NCI-H2227 (cell line): ENCODE measurements around the gene ANOS1.
"Not testable (repeated sequence)": the region's sequence is repeated elsewhere in the genome, so short reads cannot be mapped to it uniquely, and the experiment has no call there.

Experiments
- DNase-seq: peaks from one replicate; lab custom pipeline; 2025; ENCODE audit not compliant: unreplicated experiment; lab: John Stamatoyannopoulos, UW

ANOS1 gene, protein sequence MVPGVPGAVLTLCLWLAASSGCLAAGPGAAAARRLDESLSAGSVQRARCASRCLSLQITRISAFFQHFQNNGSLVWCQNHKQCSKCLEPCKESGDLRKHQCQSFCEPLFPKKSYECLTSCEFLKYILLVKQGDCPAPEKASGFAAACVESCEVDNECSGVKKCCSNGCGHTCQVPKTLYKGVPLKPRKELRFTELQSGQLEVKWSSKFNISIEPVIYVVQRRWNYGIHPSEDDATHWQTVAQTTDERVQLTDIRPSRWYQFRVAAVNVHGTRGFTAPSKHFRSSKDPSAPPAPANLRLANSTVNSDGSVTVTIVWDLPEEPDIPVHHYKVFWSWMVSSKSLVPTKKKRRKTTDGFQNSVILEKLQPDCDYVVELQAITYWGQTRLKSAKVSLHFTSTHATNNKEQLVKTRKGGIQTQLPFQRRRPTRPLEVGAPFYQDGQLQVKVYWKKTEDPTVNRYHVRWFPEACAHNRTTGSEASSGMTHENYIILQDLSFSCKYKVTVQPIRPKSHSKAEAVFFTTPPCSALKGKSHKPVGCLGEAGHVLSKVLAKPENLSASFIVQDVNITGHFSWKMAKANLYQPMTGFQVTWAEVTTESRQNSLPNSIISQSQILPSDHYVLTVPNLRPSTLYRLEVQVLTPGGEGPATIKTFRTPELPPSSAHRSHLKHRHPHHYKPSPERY

DNA sequence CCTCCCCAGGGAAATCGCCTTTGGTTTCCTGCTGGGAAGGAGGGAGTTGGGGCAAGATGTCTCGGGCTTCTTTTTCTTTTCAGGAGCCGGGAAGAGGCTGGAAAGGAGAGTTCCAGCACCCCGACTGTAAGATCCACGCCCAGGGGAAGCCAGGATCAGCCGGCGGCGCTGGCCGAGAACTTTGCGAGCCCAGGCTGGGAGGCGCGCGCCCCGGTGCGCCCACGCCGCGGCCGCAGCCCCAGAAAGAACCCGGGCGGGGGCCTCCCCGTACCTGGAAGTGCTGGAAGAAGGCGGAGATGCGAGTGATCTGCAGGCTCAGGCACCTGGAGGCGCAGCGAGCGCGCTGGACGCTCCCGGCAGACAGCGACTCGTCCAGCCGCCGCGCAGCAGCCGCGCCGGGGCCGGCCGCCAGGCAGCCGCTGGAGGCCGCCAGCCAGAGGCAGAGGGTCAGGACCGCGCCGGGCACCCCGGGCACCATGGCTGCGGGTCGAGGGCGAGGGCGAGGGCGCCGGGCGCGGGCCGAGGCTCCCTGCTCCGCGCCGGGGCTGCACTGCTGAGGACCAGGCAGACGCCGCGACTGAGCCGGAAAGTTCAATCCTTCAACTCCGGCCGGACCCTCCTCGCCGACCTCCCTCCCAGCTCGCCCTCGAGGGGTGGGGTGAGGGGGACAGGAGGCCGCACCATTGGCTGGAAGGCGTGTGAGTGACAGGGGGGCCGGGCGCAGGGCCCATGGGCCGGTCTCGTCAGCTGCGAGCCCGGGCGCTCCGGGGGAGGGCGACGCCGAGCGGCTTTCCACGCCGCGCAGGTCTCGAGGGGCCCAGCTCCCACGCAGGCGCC is at the start of gene ANOS1:
Gene ANOS1 (minus strand): TSS at position 579 of the 837 bp plus-strand sequence. CDS start 101 bp downstream, at position 478.
- DNase-seq = peak; percentile 63

GRCh38 chrX:8773117-8773516 is 41.2 kb upstream of the ANOS1 start:
- no peak for DNase-seq

GRCh38 chrX:8760021-8760420 is 28.1 kb upstream of the ANOS1 start:
- DNase-seq = no peak

DNA sequence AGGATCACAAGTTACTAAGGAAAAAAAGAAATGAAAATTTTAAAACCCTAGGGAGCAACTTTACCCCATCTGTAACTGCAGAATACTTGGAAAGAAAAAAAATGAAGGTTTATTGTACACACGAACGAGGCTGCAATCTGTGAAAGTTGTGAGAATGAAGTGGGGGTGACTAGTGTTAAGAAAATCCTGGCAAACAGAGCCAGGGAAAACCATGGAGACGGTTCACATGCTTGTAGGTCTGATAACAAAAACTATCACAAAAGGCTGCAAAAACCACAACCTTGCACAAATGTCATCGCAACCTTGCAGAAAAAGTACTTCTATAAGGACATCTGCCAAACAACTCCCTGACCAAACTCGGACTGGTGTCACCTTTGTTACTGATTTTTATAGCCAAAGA is 26.8 kb upstream of the ANOS1 start:
- not testable (repeated sequence) for DNase-seq

DNA sequence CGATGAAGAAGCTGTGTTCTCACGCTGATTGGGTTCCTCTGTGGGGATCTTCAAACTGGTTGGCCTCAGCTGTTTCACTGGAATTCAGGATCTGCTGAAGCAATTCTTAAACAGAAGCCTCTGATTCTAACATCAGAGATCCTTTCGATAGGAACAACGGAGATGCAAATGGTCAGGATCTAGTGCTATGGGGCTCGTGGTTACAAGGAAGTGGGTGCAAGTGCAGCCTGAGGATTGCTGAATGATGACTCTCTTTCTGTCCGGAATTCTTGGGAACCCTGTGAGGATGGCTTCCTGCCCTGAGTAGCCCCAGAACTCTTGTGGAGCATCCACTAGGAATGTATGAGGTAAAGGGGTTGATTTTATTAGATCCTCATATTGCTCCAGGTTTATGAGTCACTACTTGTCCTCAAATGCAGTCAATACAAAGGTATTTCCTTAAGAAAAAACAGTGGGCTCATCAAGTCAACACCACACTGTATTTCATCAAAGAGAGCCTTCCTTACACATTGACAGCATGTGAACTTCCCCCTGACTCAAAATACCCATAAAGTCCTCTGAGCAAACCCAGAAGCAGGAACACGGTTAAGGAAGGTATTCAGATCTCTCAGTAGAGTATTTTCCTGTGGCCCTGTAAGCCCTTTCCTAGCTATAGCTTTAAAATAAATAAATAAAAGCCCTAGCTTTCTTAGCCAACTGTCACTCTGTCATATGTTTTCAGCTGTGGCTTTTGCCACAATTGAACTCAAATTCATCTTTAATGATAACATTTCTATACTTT is 25.9 kb upstream of the ANOS1 start:
- DNase-seq = not testable (repeated sequence)

GRCh38 chrX:8755813-8756212 is 23.9 kb upstream of the ANOS1 start:
- no peak for DNase-seq

DNA sequence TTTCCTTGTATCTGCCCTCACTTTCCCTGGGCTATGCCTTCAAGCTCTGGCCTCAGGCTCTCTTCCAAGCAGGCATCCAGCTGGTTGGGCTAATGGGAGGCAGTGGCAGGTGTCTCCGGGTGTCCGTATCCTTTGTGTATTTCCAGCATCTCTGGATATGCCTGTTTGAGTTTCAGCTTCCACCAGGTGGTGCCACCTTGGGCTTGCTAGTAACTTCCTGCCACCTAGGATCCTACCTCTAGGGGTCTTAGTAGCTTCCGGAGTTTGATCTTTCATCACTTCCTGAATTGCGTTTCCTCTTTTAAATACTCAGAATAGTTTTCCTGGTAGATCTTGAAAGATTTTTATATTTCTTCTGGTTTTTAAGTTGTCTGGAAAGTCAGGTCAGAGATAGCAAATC is 23.2 kb upstream of the ANOS1 start:
- no peak for DNase-seq

DNA sequence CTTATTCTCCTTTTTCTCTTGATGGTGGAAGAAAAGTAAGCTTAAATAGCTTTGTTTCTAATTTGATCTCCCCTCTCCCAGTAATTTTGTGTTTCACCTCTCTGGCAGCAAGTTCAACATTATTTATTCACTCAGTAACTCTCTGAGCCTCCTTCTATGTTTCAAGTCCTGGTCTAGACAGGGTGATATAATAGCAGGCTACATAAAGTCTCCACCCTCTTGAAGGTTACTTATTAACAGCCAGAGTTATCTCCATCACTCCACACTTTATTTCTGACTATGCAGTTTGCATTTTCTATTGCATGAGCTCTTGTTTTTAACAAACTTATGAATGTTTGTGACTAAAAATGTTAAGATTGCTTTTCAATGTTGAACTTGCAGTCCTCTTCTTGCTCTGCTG is 17.8 kb upstream of the ANOS1 start:
- DNase-seq = no peak

DNA sequence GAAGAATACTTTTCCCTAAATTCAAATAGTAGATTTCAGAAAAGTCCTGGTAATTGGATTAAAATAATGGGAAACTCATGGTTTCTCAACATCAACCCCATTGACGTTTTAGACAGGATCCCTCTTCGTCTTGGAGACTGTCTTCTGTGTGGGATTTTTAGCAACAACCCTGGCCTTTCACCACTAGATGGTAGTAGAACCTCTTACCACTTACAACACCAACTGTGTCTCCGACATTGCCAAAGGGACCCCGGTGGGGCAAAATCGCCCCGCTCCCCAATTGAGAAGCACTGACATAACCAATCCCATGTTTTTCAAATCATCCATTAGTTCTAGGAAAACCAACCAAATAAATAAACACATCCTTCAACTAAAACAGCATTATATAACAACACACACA is 16.9 kb upstream of the ANOS1 start:
- DNase-seq = peak; percentile 68

GRCh38 chrX:8743126-8743732 is 11.3 kb upstream of the ANOS1 start:
- DNase-seq = peak; percentile 51

GRCh38 chrX:8741981-8742380 is 10.0 kb upstream of the ANOS1 start:
- no peak for DNase-seq

DNA sequence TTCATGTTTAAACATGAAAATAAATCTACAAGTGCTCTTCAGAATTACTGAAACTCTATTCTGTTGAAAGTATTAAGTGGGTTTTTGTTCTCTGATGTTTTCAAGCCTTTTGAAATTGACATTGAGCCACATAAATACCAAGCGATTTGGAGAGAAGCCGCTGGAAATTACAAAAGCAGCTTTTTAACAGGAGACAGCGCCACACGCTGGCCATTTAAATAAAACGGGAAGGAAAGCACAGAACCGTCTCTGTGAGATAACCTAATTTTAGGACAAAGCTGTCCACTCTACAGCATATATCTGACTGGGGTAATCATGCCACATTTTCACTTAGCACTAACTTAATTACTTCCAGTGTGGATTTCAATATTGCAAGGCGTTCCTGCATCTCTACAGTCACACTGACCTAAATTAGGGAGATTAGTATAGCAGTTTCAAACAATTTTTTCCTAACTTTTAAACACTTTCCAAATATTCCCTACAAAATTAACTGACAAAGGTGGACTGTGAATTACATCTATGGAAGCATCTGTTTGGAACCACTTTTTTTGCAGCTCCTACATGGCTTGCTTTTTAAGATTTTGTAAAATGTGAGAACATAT is 6.8 kb upstream of the ANOS1 start:
- peak; percentile 75 for DNase-seq

GRCh38 chrX:8737883-8738282 is 5.9 kb upstream of the ANOS1 start:
- no peak for DNase-seq

DNA sequence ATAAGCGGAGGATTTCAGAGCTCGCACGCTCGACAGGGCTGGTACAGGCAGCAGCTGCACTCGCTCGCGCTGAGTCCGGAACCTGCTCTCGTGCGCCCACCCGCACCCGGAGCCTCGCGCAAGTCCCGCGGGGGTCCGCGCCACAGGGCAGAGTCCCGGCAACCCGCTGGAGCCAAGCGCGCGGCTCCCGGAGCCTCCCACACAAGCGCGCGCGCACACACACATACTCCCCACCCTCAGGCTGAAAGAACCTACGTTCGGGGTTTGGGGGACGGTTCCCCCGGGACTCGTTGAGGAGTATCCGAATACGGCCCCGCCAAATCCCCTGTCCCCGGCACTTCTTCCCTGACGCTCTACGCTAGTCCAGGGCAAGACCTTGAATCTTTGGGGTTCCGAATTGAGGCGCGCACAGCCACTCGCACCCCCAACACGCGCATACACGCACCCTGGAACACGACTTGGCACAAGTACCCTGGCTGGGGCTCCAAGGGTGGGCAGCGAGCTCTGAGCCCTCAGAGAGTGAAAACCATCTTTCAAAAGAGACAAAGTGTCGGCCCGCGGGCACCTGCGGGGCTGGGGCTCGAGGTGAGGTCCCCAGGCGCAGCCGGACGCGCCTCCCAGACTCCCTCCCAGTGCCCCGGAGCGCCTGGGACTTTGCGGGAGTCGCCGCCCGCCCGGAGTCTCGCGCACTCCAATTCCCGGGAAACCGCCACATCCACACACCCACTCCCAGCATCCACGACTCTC is 952 bp downstream of the ANOS1 start:
- DNase-seq = peak; percentile 21

- no peak for DNase-seq
These were observed 2.1 kb downstream of the ANOS1 start for GRCh38 chrX:8729811-8730210.

GRCh38 chrX:8728932-8729535 is 2.9 kb downstream of the ANOS1 start:
- no peak for DNase-seq

GRCh38 chrX:8726031-8726652 is 5.8 kb downstream of the ANOS1 start:
- peak; percentile 74 for DNase-seq

GRCh38 chrX:8724300-8724699 is 7.6 kb downstream of the ANOS1 start:
- peak; percentile 48 for DNase-seq
